Articular chondrocyte of knee joint (primary cell): Measurements from ENCODE around the gene CD8A. TPM values are rescaled to one million over a fixed set of nuclear protein-coding genes. Genes with fewer than 3 reads are reported as not detected.

ENCODE experiments used
- total RNA-seq: library from RNA; depleted of rRNA; stranded (reverse); fragments of >200 nt; gene quantifications from 2 replicates; pipeline ENCODE4 v1.2.3, GENCODE V29; 2012

CD8A gene
- not detected in 2 replicates for total RNA-seq

GRCh38 chr2:86790676-86791572, at the start of gene CD8A:
Gene CD8A (minus strand): TSS chr2:86790913. CDS start chr2:86790825, 88 bp downstream.

Other genes starting within 250 kb of the CD8A start
- 99.6 and 100.0 TPM in 2 replicates for gene CHMP3, start 227.5 kb downstream of the CD8A start, total RNA-seq
- 40.4 and 40.9 TPM in 2 replicates for gene RNF103, start 167.0 kb downstream of the CD8A start, total RNA-seq
- 14.2 and 16.9 TPM in 2 replicates for gene RMND5A, start 70.6 kb downstream of the CD8A start, total RNA-seq
- 0.22 TPM in 1 of 2 replicates, not detected in the other for gene CD8B, start 71.0 kb upstream of the CD8A start, total RNA-seq
- gene RGPD1, start 151.2 kb upstream of the CD8A start, total RNA-seq: under 0.01 and 0.11 TPM in 2 replicates
- gene PLGLB1, start 230.9 kb upstream of the CD8A start, total RNA-seq: 2.2 and 3.7 TPM in 2 replicates